Left ventricle myocardium inferior (tissue), 1 donor: ENCODE data around the gene CPT1A. TPM values are rescaled to one million over a fixed set of nuclear protein-coding genes. Genes with fewer than 3 reads are reported as not detected.
A peak's percentile ranks its signal among the peaks of the same experiment; 100 is the strongest.

Experiments used
- DNase-seq: peaks from one replicate; pipeline ENCODE4 v3.0.0-alpha.2; 2020
- H3K27ac ChIP-seq: fragments of 200-600 bp; replicated peaks from 2 replicates; pipeline ENCODE4 v1.8.0; 2021
- H3K27me3 ChIP-seq: fragments of 200-600 bp; 2 replicates; pipeline ENCODE4 v1.8.0; 2021; ENCODE audit warnings: low read depth
- H3K36me3 ChIP-seq: fragments of 200-600 bp; 2 replicates; pipeline ENCODE4 v1.8.0; 2021
- H3K4me1 ChIP-seq: fragments of 200-600 bp; 2 replicates; pipeline ENCODE4 v1.8.0; 2021
- H3K4me3 ChIP-seq: fragments of 200-600 bp; 2 replicates; pipeline ENCODE4 v1.8.0; 2021; ENCODE audit warnings: mild to moderate bottlenecking, moderate library complexity
- H3K9me3 ChIP-seq: fragments of 200-600 bp; replicated peaks from 2 replicates; pipeline ENCODE4 v1.8.0; 2021
- CTCF ChIP-seq: fragments of 200-600 bp; IDR thresholded peaks from 2 replicates; pipeline ENCODE4 v1.8.0; 2021; ENCODE audit warnings: antibody characterized with exemption, mild to moderate bottlenecking, borderline replicate concordance
- intact Hi-C: fragments of 100-400 bp; cut with micrococcal nuclease; formaldehyde crosslinking; loops from one replicate; pipeline ENCODE4 v1.11.0; 2022
- total RNA-seq: library from RNA; stranded (reverse); fragmentation: NEBNext Ultra II Directional; extraction: Animal tissue kit (Norgen Biotek cat#: 25700); gene quantifications from one replicate; pipeline ENCODE4 v1.2.1, GENCODE V29; 2021
- donor health status: DM: no; HTN: yes; CAD: no; lungs with severe emphysema.

The CPT1A gene
- total RNA-seq, 1 donor from 2014 or later, result 73.1 TPM

GRCh38 chr11:68735646-68736045, 106.1 kb downstream of the CPT1A start:
- Histone ChIP-seq H3K36me3 (no peaks in the 10 kb centered on the region), H3K4me3 (no peak overlapping the region), H3K9me3 (no peaks in the 10 kb centered on the region), H3K4me1 (no peaks in the 10 kb centered on the region), H3K27me3 (no peaks in the 10 kb centered on the region), H3K27ac (no peak overlapping the region)
- intact Hi-C loops, result no loop called here
- no peak for TF ChIP-seq CTCF
- DNase-seq, result no peak

GRCh38 chr11:68735125-68735524, 106.6 kb downstream of the CPT1A start:
- Histone ChIP-seq H3K9me3 (no peaks in the 10 kb centered on the region), H3K36me3 (no peaks in the 10 kb centered on the region), H3K4me3 (no peak overlapping the region), H3K4me1 (no peaks in the 10 kb centered on the region), H3K27me3 (no peaks in the 10 kb centered on the region), H3K27ac (no peak overlapping the region)
- intact Hi-C loops, result no loop called here
- TF ChIP-seq CTCF, result no peak
- DNase-seq, result no peak

DNA sequence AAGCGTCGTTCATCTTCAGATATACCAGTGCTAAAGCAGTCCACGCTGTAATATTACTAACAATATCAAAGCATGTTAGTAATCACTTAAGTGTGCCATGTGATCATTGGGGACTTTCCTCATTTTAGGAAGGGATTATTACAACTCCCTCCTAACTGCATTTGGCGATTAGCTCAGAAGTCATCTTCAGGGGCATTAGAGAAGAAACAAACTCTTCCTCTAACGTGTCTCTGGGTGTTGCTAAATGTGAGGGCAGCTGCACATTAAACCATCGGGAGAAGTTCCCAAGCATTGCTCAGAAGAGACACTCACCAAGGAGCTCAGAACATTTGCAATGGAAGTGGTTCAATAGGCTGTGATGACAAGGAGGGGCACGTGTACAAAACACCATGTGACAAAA, 107.6 kb downstream of the CPT1A start:
- Histone ChIP-seq H3K27ac (no peak overlapping the region), H3K27me3 (no peaks in the 10 kb centered on the region), H3K36me3 (no peaks in the 10 kb centered on the region), H3K4me1 (no peaks in the 10 kb centered on the region), H3K9me3 (no peaks in the 10 kb centered on the region), H3K4me3 (no peak overlapping the region)
- TF ChIP-seq CTCF, result no peak
- intact Hi-C loops, result no loop called here
- no peak for DNase-seq

- DNase-seq, result no peak
- H3K4me3 ChIP-seq, result no peak overlapping the region
- no peaks in the 10 kb centered on the region for H3K36me3 ChIP-seq
- no peaks in the 10 kb centered on the region for H3K9me3 ChIP-seq
- no peak overlapping the region for H3K27ac ChIP-seq
- H3K27me3 ChIP-seq, result no peaks in the 10 kb centered on the region
- intact Hi-C loops, result no loop called here
- H3K4me1 ChIP-seq, result no peaks in the 10 kb centered on the region
- peak; percentile 28 for TF ChIP-seq CTCF
These were observed 113.9 kb downstream of the CPT1A start for GRCh38 chr11:68727783-68728182.

- H3K36me3 ChIP-seq, result no peaks in the 10 kb centered on the region
- TF ChIP-seq CTCF, result no peak
- H3K4me3 ChIP-seq, result no peak overlapping the region
- intact Hi-C loops, result no loop called here
- H3K9me3 ChIP-seq, result peaks cover 10% of the 10 kb centered on the region
- no peaks in the 10 kb centered on the region for H3K4me1 ChIP-seq
- DNase-seq, result no peak
- H3K27me3 ChIP-seq, result peaks cover 11% of the 10 kb centered on the region
- no peak overlapping the region for H3K27ac ChIP-seq
These were observed 117.4 kb downstream of the CPT1A start for GRCh38 chr11:68724293-68724692.

GRCh38 chr11:68722143-68722542, 119.6 kb downstream of the CPT1A start:
- Histone ChIP-seq H3K4me1 (no peaks in the 10 kb centered on the region), H3K4me3 (no peak overlapping the region), H3K27me3 (peaks cover 24% of the 10 kb centered on the region), H3K27ac (no peak overlapping the region), H3K9me3 (peaks cover 10% of the 10 kb centered on the region), H3K36me3 (no peaks in the 10 kb centered on the region)
- DNase-seq, result no peak
- intact Hi-C loops, result no loop called here
- TF ChIP-seq CTCF, result no peak
